ENCODE measurements around the gene KRT15. TPM values are rescaled to one million over a fixed set of nuclear protein-coding genes. Genes with fewer than 3 reads are reported as not detected.

KRT15 gene
- total RNA-seq, 1 experiment from 2014 or later = 82.2 TPM

DNA sequence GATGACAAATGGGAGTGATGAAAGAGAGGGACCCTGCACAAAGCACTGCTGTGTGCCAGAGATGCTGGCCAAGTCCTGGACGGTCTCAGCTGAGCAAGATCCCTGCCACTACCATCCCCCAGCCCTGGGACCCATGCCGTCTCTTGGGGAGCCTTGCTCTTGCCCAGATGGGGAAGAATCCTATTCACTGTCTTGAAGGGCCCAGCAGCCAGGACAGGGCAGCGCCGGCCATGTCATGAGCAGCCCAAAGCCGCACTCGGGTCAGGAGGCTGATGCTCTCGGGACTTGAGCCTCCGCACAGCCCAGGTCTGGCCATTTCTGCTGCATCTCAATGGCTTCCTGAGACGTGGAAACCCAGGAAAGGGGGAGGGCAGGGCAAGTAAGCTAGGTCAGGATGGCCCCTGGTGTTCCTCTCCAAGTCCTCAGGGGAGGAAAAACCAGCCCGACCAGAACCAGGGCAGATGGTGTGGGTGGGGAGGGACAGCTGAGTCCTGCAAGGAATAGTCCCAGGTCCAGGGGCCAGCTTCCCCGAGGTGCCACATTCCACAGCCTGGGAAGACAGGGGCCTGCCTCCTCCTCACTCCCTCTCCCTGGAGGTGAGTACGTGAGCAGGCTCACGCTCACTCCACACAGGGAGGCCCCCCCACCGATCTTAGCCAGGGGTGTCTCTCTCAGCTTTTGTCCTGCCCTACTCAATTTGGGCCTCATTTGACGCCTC is 17.2 kb upstream of the KRT15 start:
- Histone ChIP-seq H3K36me3 (no peaks in the 10 kb centered on the region), H3K27me3 (no peaks in the 10 kb centered on the region), H3K9me3 (no peaks in the 10 kb centered on the region), H3K4me3 (no peak overlapping the region)
- DNase-seq = no peak

DNA sequence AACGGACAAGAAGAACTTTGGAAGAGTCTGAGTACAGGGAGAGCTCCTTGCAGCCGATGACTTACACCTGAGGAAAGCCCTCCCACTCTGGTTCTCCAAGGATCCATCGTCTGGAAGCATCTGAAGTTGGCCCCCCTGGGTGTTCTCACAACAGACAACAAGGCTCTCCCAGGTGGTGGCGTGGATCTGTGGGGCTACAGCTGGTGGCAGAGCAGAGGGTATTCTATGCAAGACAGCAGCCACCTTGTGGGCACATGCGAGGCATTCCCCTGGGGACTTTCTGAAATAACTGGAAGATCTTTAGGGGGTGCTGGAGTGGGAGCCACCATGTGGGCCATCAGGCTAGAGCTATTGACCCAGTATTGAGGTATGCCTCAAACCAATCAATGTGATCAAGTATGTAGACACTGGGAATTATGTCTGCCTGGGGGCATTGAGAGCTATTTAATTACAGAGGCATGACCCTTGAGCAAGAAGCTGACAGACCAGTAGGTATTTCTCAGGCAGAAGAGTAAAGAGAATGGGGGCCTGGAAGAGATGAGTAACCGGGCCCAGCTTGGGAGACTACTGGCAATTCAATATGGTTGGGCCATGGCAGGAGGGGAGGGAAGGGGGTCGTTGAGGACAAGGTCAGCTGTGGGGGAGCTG is 16.3 kb upstream of the KRT15 start:
- no peaks in the 10 kb centered on the region for H3K9me3 ChIP-seq
- DNase-seq = no peak
- no peak overlapping the region for H3K4me3 ChIP-seq
- H3K27me3 ChIP-seq = no peaks in the 10 kb centered on the region
- H3K36me3 ChIP-seq = no peaks in the 10 kb centered on the region

DNA sequence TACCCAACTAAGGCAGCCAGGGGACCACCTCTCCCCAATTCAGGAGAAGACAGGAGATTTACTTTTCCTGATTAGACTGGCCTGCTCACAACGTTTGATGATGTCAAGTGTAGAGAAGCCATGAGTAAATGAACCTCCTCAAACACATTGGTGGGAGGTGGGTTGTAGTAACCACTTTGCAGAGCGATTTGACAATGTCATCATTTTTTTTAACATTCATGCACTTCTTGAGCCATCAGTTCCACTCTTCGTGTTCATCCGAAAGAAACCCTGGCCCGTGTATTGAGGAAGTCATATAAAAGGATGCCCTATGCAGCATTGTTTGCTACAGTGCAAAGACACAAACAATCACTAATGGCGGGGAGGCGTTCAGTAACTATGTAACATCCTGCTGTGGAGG is 14.9 kb upstream of the KRT15 start:
- no peak for DNase-seq
- no peaks in the 10 kb centered on the region for H3K36me3 ChIP-seq
- H3K9me3 ChIP-seq = no peaks in the 10 kb centered on the region
- H3K4me3 ChIP-seq = no peak overlapping the region
- H3K27me3 ChIP-seq = no peaks in the 10 kb centered on the region

DNA sequence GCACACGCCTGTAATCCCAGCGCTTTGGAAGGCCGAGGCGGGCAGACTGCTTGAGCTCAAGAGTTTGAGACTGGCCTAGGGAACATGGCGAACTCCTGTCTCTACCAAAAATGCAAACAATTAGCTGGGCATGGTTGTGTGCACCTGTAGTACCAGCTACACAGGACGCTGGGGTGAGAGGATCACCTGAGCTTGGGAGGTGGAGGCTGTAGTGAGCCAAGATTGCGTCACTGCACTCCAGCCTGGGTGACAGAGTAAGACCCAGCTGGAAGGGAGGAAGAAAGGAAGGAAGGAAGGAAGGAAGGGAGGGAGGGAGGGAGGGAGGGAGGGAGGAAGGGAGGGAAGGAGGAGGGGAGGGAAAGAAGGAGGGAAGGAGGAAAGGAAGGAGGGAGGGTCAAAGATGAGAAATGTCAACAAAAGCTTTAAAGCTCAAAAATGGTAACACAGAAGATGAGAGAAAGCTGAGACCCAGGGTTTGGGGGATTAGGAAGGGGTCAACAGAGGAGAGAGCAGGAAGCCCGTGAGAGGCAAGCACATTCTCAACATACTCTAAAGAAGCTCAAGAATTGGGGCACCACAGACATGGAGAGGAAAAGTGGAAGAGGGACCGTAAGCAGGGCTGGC is 14.4 kb upstream of the KRT15 start:
- no peaks in the 10 kb centered on the region for H3K9me3 ChIP-seq
- H3K27me3 ChIP-seq = no peaks in the 10 kb centered on the region
- DNase-seq = no peak
- no peaks in the 10 kb centered on the region for H3K36me3 ChIP-seq
- no peak overlapping the region for H3K4me3 ChIP-seq

DNA sequence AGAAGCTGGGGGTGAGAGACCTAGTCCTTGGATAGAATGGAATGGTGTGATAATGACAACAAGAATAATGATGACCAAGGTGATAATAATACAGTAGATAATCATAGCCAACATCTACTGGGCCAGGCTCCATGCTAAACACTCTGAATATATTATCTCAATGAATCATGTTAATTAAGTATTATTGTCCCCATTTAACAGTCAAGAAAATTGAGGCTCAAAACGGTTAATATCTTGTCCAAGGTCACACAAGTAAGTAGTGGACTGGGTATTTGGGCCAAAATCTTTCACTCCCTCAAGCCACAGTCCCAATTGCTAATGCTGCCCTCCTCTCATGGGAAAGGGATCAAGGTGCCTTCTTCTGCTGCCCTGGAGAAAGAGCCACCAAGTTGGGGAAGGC is 13.3 kb upstream of the KRT15 start:
- Histone ChIP-seq H3K36me3 (no peaks in the 10 kb centered on the region), H3K4me3 (no peak overlapping the region), H3K27me3 (no peaks in the 10 kb centered on the region), H3K9me3 (no peaks in the 10 kb centered on the region)
- no peak for DNase-seq

DNA sequence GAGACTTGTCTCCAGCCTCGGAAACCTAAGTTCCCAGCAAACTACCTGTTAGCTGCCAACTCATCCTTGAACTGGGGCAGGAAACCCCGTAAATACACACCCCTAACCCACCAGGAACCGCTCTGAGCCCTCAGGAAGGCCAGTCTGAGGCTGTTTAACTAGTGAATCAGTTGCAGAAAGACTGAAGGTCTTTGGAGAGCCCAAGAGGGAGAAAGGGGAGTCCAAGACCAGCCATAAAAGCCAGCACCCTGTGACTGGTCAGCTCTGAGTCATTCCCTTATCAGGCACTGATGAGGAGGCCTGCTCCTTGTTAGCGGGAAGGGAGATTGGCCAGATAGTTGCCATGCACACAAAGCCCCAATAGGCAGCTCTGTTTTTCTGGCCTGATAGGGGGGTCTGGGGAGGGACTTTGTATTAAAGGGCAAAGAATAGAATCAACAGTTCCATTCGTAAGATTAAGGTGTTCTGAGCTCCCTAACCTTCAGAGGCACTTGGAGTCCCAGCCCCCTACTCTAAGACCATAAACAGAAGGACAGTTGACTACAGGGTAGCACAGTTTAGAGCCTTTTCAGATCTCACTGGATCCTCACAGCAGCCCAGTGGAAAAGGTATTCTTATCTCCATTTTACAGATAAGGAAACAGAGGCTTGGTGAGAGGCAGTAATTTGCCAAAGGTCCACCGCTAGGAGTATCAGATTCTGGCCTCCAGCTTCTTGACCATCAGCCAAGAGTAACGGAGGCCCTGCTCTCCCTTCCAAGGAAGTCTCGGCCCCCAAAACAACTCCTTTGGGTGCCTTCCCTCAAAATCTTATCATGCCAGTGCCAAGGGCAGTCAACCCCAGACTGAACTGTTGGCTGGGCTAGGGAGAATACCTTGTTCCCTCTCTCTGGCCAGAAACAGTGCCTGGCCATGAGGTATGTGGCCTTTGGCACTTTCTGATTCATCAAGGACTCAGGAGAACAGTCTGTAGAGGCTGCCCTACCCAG is 11.7 kb upstream of the KRT15 start:
- Histone ChIP-seq H3K4me3 (no peak overlapping the region), H3K9me3 (no peaks in the 10 kb centered on the region), H3K27me3 (no peaks in the 10 kb centered on the region), H3K36me3 (no peaks in the 10 kb centered on the region)
- DNase-seq = peak; percentile 93

DNA sequence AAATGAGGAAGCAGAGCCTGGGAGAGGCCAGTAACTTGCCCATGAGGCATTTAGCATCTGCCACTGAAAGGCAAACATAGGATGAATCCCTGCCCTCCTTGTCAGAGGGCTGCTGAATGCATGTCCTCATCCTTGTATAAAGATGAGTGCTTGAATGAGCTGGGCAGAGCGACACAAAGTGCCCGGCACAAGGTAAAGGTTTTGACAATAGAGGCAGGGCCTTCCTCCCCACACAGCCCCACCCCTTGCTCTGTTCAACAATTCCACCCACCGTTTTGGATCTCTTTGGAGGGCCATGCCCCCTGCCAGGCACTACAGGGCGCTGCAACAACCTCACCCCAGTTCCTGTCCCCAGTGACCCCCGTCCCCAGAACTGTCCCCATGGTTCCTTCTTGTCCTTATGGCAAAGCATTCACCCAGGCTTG is 10.8 kb upstream of the KRT15 start:
- DNase-seq = no peak
- no peaks in the 10 kb centered on the region for H3K36me3 ChIP-seq
- H3K9me3 ChIP-seq = no peaks in the 10 kb centered on the region
- no peak overlapping the region for H3K4me3 ChIP-seq
- H3K27me3 ChIP-seq = no peaks in the 10 kb centered on the region

DNA sequence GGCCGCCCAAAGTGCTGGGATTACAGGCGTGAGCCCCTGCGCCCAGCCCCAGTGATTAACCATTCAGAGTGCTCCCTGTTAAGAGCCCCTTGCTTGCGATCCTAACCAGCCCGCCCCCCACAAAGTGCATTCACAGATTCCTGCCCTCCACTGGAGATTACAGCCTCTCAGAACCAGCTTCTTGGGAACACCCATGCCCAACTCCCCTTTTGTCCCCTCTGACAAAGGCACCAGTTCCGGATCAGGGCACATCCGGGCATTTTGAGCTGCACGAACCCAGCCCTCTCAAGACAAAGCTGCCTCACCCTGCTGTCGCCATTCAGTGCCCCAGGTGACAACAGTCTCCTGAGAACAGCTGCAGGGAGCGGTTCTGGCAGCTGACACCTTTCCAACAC is 10.3 kb upstream of the KRT15 start:
- no peaks in the 10 kb centered on the region for H3K27me3 ChIP-seq
- H3K4me3 ChIP-seq = no peak overlapping the region
- H3K36me3 ChIP-seq = no peaks in the 10 kb centered on the region
- no peak for DNase-seq
- no peaks in the 10 kb centered on the region for H3K9me3 ChIP-seq

DNA sequence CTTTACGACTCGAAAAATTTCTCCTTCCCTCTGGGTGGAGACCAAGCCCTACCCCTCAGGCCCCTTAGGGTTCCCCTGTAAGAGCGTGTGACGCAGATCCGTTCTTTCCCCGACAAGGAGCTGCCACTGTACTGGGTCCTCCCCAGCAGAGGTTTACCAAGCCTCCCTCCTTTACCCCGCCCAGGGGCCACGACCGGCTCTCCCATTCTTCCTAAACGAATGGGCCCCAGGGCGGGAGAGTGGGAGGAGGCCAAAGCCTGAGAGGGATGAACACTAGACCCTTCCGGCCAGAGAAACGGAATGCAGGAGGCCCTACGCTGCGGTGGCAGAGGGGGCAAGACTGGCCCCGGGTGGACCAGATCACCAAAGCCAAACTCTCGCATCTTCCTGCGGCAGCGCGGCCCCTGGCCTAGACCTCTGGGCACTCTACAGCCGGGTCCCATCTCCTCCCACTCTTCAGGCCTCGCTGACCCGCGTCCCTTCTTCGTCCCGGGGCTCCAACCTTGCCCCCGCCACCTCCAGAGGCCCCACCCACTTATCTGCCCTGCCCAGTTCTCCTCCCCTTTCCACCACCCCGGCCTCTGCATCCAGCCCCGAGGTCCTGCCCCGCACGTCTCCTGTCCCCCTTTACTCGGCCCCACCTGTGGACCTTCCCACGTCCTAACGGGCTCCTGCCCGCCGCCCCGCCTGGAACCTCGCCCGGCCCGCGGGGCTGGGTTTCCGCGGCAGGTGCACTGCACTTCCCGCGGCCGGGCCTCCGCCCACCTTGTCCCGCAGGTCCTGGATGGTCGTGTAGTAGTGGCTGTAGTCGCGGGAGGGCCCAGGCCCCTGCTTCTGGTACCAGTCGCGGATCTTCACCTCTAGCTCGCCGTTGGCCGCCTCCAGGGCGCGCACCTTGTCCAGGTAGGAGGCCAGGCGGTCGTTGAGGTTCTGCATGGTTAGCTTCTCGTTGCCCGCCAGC is 8.7 kb upstream of the KRT15 start:
- H3K36me3 ChIP-seq = no peaks in the 10 kb centered on the region
- H3K27me3 ChIP-seq = no peaks in the 10 kb centered on the region
- DNase-seq = no peak
- no peak overlapping the region for H3K4me3 ChIP-seq
- H3K9me3 ChIP-seq = no peaks in the 10 kb centered on the region

DNA sequence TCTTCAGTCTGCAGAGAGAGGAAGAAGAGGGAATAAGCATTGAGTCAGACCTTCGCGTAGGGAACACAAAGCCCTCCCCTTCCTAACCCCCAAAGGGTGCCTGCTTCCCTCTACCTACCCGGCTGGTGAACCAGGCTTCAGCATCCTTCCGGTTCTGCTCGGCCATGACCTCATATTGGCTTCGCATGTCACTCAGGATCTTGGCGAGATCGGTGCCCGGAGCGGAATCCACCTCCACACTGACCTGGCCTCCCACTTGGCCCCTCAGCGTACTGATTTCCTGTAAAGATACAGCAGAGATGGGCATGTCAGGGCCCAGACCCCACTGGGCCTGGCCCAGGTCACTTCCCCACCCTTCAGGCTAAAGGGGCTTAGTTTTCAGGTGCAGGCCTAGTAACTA is 5.6 kb upstream of the KRT15 start:
- Histone ChIP-seq H3K4me3 (no peak overlapping the region), H3K9me3 (no peaks in the 10 kb centered on the region), H3K36me3 (no peaks in the 10 kb centered on the region), H3K27me3 (no peaks in the 10 kb centered on the region)
- DNase-seq = no peak

DNA sequence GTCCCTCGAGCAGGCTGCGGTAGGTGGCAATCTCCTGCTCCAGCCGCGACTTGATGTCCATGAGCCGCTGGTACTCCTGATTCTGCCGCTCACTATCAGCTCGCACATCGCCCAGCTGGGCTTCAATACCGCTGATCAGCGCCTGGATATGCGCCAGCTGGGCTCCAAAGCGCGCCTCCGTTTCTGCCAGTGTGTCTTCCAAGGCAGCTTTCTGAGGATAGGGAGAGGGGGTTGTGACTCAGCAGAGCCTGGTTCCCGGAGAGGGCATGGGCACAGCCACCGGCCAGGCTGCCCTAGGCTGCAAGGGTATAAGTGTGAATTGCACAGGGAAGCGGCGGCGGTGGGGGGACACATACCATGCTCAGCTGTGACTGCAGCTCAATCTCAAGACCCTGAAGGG is 5.1 kb upstream of the KRT15 start:
- peak overlapping the region; percentile 37 for H3K4me3 ChIP-seq
- DNase-seq = peak; percentile 95
- no peaks in the 10 kb centered on the region for H3K27me3 ChIP-seq
- H3K36me3 ChIP-seq = no peaks in the 10 kb centered on the region
- H3K9me3 ChIP-seq = no peaks in the 10 kb centered on the region

DNA sequence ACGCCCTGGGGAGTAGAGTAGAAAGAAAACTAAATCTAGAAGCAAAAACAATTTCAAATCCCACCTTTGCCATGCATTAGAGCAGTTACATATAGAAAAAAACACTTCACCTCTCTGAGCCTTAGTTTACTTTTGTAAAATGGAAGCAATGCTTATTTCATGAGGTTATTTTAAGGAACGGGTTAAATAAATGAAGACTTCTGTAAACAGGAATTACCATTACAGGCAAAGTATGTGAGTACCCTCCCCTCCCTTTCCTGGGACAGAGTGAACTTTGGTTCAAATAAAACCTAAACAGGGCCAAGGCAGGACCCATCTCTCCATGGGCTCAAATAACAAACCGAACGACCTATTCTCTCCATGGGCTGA is 4.5 kb upstream of the KRT15 start:
- no peaks in the 10 kb centered on the region for H3K9me3 ChIP-seq
- H3K4me3 ChIP-seq = peak overlapping the region; percentile 37
- no peak for DNase-seq
- H3K27me3 ChIP-seq = no peaks in the 10 kb centered on the region
- no peaks in the 10 kb centered on the region for H3K36me3 ChIP-seq

DNA sequence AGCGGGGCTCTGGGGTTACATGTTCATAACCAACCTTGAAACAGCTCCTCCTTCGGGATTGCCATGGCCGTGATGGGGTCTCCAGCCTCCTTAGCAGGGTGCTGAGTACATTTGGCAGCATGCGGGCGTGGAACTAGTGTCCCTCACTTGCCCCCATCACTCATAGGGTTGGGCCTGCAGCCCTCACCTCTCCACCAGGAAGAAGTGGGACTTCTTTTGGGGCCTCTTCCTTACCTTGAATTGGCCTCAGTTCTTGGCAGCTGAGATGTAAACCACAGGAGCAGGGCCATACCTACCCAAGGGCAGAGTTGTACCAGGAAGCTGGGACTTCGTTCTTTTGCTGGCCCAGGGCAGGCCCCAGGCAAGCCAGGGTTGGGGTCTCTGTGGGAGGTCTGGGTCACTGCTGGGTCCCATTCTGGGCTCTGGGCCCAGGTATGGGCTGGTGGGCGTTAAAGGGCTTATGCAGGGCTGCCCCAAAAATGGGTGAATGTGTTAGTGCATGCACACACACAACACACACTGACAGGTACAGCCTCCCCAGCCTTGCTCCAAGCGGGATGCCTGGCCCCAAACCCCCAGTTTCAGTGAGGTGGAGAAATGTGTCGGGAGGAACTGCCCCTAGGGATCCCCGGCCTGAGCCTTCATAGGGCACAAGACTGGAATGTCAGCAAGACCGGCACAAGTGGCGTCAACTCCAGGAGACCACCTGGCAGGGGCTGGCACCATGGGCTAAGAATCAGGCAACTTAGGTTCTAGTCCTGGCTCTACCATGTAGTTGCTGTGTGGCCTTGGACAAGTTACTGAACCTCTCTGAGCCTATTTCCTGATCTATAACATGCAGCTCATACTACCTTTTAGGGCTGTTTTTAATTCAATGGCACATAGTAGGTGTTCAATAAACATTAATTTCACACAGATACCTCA is 3.9 kb upstream of the KRT15 start:
- H3K4me3 ChIP-seq = no peak overlapping the region
- DNase-seq = no peak

DNA sequence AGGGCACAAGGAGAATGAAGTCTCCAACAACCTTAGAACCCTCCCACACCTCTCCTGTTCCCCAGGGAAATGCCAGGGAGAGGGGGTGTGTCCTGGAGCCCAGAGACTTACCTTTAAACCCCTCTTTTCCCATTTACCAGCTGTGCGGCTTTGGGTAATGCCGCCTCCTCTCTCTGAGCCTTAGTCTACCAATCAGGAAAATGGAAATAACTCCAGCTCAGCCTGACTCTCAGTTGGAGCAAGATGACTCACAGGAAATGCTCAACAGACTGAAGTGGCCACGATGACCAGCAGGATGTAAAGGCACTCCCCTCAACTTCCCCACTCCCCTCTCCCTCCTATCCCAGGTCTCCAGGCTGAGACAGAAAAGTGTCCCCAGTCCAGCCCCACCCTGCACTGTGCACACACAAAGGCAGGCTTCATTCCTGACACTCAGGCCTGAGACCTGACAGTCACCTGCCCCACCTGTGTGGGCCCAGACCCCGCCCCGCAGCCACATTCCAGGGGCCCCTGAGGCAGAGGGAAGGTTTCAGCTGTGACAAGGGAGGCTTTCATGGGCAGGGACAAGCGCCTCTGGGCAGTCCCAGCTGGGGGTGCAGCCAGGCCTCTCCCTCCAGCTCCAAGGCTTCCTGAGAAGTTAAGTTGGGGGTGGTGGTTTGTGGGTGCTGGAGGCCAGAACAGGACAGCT is 3.0 kb upstream of the KRT15 start:
- Histone ChIP-seq H3K9me3 (no peaks in the 10 kb centered on the region), H3K27me3 (no peaks in the 10 kb centered on the region), H3K4me3 (no peak overlapping the region), H3K36me3 (peaks cover 6% of the 10 kb centered on the region)
- DNase-seq = peak; percentile 87

More for the DNA sequence above, 3.9 kb upstream of the KRT15 start:
- Histone ChIP-seq H3K27me3 (no peaks in the 10 kb centered on the region), H3K36me3 (0 out of 2 replicates have a peak, but pooled peaks cover 2% of the 10 kb centered on the region), H3K9me3 (no peaks in the 10 kb centered on the region)

Measured in MG63 (cell line).